GM19351 (cell line): ENCODE data around the gene POU3F3.

ENCODE experiments used
- ATAC-seq: cut with Tn5 transposase; IDR thresholded peaks from one replicate; pipeline ENCODE4 v1.9.1; 2021; ENCODE audit warnings: mild to moderate bottlenecking, moderate library complexity; ENCODE audit not compliant: unreplicated experiment

The POU3F3 gene

GRCh38 chr2:104901037-104901881 is 47.3 kb downstream of the POU3F3 start:
- ATAC-seq = no peak

DNA sequence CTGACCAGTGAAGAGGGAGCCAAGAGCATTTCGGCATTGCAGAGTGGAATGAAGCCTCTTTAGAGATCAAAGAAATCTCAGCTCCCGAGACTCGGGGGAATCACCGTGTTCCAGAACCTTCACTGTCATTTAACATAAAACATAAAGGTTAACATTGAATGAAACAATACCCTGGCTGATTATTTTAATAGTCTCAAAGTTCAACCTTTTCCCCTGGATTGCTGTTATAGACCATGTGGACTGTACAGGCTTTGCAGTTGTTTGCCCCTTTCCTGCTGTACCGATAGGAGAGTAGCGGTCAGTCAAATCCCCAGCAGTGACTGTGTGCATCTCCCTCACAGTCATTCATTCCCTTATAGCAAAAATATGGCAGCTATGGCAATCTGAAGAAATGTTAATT is 48.4 kb downstream of the POU3F3 start:
- ATAC-seq = no peak
